HG02840 (cell line): Measurements from ENCODE around the gene PLEKHA4.
"Not testable (repeated sequence)": the region's sequence is repeated elsewhere in the genome, so short reads cannot be mapped to it uniquely, and the experiment has no call there.

ENCODE experiments used
- ATAC-seq: cut with Tn5 transposase; IDR thresholded peaks from one replicate; pipeline ENCODE4 v1.9.1; 2021; ENCODE audit warnings: mild to moderate bottlenecking, moderate library complexity, moderate number of reproducible peaks; ENCODE audit not compliant: unreplicated experiment, low FRiP score

PLEKHA4 gene

DNA sequence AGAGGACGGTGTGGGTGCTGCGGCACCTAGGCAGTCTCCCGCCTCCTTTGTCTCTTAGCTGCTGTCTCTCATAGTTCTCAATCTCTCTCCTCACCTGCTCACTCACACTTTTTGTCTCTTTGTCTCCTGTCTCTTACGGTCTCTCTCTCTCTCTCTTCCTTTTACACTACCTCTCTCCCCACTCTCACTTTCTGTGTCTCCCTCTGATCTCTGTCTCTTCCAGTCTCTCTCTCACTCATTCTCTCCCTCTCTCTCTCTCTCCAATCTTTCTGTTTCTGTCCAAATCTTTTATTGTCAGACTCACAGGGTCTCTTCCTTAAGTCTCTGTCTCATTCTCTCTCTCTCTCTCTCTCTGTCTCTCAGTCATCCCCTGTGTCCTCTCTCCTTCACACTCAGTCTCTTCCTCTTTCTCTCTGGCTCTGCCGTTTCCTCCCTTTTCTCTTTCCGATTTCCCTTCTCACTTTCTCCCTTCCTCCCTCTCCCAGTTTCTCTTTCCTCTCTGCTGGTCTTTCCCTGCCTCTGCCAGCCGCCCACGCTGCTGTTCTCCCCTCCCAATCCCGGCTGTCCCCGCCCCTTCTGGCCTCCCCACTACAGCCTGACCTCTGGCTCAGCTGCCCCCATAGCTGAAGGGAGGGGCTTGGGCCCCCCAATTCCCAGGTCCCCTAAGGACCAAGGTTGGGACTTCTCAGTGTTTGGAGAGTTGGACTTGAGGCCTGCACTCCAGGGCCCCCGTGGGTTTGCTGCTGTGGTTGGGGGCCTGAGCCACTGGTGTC, at the start of gene PLEKHA4:
TSS of gene PLEKHA4 (minus strand) at position 504 of the 773 bp plus-strand sequence. CDS start 997 bp downstream, outside the sequence.
- ATAC-seq: no peak

DNA sequence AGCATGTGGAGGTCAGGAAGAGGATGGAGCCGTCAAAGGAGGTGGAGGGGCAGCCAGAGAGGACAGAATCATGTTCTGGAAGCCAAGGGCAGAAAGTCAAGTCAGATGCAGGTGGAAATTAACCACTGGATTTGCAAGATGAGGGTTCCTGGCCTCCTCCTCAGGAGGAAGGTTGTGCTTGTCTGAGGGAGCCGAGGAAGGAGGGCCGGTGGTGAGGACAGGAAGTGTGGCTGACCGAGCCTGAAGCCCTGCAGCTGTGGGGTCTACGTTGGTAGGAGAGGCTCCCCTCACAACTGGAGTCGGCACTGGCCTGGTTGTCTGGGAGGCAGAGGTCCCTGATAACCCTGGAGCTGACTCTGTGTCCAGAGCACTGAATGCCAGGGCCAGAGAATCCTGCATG, 49.7 kb upstream of the PLEKHA4 start:
- no peak for ATAC-seq

GRCh38 chr19:48915757-48916156, 47.3 kb upstream of the PLEKHA4 start:
- no peak for ATAC-seq

DNA sequence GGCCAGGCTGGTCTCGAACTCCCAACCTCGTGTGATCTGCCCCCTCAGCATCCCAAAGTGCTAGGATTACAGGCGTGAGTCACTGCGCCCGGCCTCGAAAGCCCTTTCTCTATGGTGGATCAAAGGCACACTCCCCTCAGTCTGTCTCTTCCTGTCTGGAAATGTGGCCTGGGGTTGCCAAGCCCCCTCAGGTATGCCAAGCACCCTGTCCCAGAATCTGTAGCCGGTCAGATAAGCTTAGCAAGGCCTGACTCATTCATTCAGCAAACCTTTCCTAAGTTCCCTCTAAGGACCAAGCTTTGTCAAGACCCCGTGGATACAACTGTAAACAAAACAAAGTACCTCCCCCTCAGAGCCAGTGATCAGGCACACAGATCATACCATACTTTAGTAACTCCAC, 45.8 kb upstream of the PLEKHA4 start:
- ATAC-seq: no peak

DNA sequence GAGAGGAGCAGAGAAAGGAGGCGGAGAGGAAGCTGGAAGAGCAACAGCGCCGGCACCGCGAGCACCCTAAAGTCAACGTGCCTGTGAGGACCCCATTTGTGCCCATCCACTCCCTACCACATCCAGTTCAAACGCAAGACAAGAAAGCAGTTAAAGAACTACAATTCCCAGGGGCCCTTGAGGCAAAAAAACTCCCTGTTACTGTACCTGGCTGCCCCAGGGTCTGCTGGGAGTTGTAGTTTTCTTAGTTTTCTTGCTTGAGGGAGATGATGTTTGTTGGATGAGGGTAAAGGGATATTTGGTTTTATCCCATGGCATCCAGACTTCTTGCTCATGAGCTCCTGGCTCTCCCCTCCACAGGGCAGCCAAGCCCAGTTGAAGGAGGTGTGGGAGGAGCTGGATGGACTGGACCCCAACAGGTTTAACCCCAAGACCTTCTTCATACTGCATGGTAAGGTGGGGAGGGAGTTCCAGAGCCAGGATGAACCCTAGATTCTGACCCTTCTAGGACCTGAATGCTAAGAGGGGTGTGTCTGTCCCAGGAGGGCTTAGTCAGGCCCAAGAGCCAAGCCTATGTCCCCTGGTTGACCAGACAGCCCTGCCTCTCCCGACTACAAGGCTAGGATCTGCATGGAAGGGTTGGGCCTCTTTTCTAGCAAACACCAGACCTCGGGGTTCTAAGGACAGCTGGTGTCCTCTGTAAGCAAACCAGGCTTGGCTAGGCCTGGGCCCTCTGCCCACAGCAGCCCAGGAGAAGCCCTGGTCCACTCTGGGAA, 44.9 kb upstream of the PLEKHA4 start:
- ATAC-seq: no peak

GRCh38 chr19:48910803-48911202, 42.4 kb upstream of the PLEKHA4 start:
- no peak for ATAC-seq

DNA sequence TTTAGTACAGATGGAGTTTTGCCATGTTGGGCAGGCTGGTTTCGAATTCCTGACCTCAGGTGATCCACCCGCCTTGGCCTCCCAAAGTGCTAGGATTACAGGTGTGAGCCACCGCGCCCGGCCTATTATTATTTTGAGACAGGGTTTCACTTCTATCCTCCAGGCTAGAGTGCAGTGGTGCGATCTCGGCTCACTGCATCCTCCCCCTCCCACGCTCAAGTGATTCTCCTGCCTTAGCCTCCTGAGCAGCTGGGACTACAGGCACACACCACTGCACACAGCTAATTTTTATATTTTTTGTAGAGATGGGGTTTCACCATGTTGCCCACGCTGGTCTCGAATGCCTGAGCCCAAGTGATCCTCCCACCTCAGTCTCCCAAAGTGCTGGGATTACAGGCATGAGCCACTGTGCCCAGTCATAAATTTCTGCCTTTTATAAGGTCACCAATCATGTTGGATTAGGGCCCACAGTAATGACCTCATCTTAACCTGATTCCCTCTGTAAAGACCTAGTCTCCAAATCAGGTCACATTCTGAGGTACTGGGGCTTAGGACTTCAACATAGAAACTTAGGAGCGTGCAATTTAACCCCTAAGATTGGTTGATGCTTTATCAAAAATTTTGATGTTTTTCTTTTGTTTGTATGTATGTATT, 41.1 kb upstream of the PLEKHA4 start:
- not testable (repeated sequence) for ATAC-seq

GRCh38 chr19:48907671-48908070, 39.3 kb upstream of the PLEKHA4 start:
- ATAC-seq: no peak

GRCh38 chr19:48906324-48906723, 37.9 kb upstream of the PLEKHA4 start:
- no peak for ATAC-seq

DNA sequence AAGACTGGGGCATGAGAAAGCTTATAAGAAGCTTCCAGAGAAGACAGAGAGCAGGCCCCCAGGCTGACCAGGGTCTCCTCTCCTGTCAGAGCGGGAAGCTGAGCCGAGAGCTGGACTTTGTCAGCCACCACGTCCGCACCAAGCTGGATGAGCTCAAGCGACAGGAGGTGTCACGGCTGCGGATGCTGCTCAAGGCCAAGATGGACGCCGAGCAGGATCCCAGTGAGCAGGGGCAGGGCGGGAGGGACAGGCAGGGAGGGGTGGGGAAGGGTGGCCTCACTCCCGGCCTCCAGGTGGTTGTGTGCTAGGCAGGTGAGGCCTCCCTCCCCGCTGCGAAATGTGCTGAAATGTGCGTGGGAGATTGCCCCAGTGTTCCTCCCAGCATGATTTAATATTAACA, 37.2 kb upstream of the PLEKHA4 start:
- ATAC-seq: no peak

DNA sequence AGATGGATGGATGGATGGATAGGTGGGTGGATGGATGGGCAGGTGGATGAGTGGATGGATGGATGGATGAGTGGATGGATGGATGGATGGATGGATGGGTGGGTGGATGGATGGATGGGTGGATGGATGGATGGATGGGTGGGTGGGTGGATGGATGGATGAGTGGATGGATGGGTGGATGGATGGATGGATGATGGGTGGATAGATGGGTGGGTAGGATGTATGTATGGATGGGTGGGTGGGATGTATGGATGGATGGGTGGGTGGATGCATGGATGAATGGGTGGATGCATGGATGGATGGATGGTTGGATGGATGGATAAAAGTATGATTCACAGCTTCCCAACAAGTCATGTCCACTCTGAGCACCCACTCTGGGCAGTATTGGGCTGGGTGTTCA, 35.4 kb upstream of the PLEKHA4 start:
- not testable (repeated sequence) for ATAC-seq

DNA sequence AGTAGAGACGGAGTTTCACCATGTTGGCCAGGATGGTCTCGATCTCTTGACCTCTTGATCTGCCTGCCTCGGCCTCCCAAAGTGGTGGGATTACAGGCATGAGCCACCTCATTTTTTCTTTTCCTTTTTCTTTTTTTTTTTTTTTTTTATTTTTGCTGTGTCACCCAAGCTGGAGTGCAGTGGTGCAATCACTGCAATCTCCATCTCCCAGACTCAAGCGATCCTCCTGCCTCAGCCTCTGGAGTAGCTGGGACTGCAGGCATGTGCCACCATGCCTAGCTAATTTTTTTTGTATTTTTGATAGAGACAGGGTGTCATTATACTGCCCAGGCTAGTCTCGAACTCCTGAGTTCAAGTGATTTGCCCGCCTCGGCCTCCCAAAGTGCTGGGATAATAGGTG, 33.9 kb upstream of the PLEKHA4 start:
- ATAC-seq: not testable (repeated sequence)

- no peak for ATAC-seq
Measured at GRCh38 chr19:48900477-48901406, 32.3 kb upstream of the PLEKHA4 start.

DNA sequence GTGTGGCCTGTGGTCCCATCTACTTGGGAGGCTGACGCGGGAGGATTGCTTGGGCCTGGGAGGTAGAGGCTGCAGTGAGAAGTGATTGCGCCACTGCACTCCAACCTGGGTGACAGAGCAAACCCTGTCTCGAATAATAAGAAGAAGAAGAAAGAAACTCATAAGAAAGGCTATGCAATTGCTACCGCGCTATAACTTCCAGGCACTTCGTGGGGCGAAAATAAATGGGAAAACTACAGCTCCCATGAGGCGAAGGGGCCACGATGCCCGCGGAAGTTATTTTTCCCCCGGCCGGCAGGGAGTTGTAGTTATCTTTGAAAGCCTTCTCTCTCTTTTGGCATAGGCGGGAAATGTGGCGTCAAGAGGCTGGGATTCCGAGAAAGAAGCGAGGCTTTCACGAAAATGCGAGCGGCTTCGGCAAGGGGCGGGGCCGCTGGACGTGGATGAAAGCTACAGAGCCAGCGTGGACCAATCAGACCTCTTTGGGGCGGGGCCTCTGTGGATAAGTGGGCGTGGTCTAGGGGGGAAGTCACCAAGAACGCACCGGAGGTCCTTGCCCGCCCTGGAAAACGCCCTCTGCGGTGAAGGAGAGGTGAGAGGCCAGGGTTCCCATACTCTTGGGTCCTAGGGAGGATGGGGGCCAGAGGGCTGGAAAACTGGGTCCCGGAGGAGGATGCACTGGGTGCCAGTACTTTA, 31.5 kb upstream of the PLEKHA4 start, which contains the start of gene NUCB1:
TSS of gene NUCB1 (plus strand) at position 532 of the 696 bp plus-strand sequence. CDS start 485 bp downstream, outside the sequence.
- peak; percentile 76 for ATAC-seq

DNA sequence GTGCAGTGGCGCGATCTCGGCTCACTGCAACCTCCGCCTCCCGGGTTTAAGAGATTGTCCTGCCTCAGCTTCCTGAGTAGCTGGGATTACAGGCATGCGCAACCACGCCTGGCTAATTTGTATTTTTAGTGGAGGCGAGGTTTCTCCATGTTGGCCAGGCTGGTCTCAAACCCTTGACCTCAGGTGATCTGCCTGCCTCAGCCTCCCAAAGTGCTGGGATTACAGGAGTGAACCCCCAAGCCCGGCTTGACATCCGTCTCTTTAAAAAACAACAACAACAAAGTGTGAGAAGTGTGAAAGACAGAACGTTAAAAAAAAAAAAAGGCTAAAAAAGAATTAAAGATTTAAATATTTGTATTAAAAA, 31.0 kb upstream of the PLEKHA4 start:
- not testable (repeated sequence) for ATAC-seq

GRCh38 chr19:48897181-48897580, 28.8 kb upstream of the PLEKHA4 start:
- no peak for ATAC-seq

- ATAC-seq: no peak
Measured at GRCh38 chr19:48896191-48896720, 27.8 kb upstream of the PLEKHA4 start.

GRCh38 chr19:48895226-48895625, 26.8 kb upstream of the PLEKHA4 start:
- no peak for ATAC-seq

GRCh38 chr19:48890551-48890950, 22.1 kb upstream of the PLEKHA4 start:
- no peak for ATAC-seq
